HEK293T (cell line): ENCODE measurements around the gene EFHD2.

Source experiments
- ARNT ChIP-seq: fragments of 450-650 bp; IDR thresholded peaks from 2 replicates; pipeline ENCODE4 v1.6.1; 2017; ENCODE audit warnings: mild to moderate bottlenecking
- BHLHE40 ChIP-seq: fragments of 450-650 bp; IDR thresholded peaks from 2 replicates; pipeline ENCODE4 v1.6.1; 2016; ENCODE audit warnings: mild to moderate bottlenecking, moderate library complexity, borderline replicate concordance
- ELF4 ChIP-seq: fragments of 450-650 bp; IDR thresholded peaks from 2 replicates; pipeline ENCODE4 v1.6.1; 2017; ENCODE audit warnings: antibody characterized with exemption
- FOXA1 ChIP-seq: fragments of 450-650 bp; IDR thresholded peaks from 2 replicates; pipeline ENCODE4 v1.6.1; 2016; ENCODE audit warnings: mild to moderate bottlenecking
- FOXK2 ChIP-seq: fragments of 450-650 bp; IDR thresholded peaks from 2 replicates; pipeline ENCODE4 v1.6.1; 2016; ENCODE audit warnings: mild to moderate bottlenecking
- FOXM1 ChIP-seq: fragments of 450-650 bp; IDR thresholded peaks from 2 replicates; pipeline ENCODE4 v1.6.1; 2017; ENCODE audit warnings: mild to moderate bottlenecking, borderline replicate concordance
- HDGF ChIP-seq: fragments of 450-650 bp; IDR thresholded peaks from 2 replicates; pipeline ENCODE4 v1.6.1; 2017; ENCODE audit warnings: antibody characterized with exemption, borderline replicate concordance
- L3MBTL2 ChIP-seq: fragments of 450-650 bp; conservative IDR thresholded peaks from 2 replicates; pipeline ENCODE4 v1.6.1; 2016; ENCODE audit warnings: mild to moderate bottlenecking
- LEF1 ChIP-seq: fragments of 450-650 bp; IDR thresholded peaks from 2 replicates; pipeline ENCODE4 v1.6.1; 2017; ENCODE audit warnings: mild to moderate bottlenecking, borderline replicate concordance
- NFRKB ChIP-seq: fragments of 450-650 bp; IDR thresholded peaks from 2 replicates; pipeline ENCODE4 v1.6.1; 2016; ENCODE audit warnings: mild to moderate bottlenecking, moderate library complexity
- SP1 ChIP-seq: fragments of 450-650 bp; IDR thresholded peaks from 2 replicates; pipeline ENCODE4 v1.6.1; 2017
- SUZ12 ChIP-seq: fragments of 450-650 bp; IDR thresholded peaks from 2 replicates; pipeline ENCODE4 v1.6.1; 2016; ENCODE audit warnings: mild to moderate bottlenecking
- TARDBP ChIP-seq: fragments of 450-650 bp; IDR thresholded peaks from 2 replicates; pipeline ENCODE4 v1.6.1; 2016

DNA sequence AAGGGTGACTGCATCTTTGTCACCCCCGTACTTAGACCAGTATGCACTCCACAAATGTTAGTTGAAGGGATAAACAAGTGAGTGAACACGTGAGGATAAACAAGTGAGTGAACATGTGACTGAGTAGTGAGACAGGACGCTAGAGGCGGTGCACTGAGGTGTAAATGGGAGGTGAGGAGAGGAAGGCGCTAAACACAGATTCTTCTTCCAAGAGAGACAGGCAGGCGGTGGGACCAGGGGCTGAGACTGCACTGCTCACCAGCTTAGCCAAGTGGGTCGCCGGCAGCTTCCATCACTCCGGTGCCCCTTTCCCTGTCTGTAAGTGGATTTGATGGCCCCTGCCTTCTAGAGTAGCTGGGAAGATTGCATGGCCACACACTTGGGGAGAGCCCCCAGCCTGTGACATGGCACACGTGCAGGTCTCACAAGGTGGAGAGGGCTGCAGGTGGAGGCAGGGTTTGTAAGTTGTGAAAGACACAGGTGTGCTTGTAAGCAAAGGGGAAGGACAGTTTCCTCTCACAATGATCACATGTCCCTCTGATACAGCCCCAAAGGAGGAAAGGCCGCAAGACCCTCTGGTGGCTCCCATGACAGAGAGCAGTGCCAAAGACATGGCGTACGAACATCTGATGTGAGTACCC, 47.5 kb upstream of the EFHD2 start:
- TF ChIP-seq TARDBP (no peak), HDGF (no peak), NFRKB (no peak), SUZ12 (no peak), BHLHE40 (no peak), FOXM1 (no peak), ARNT (no peak), ELF4 (no peak), LEF1 (no peak), FOXA1 (no peak), FOXK2 (no peak), SP1 (no peak), L3MBTL2 (no peak)
